Tibial nerve (tissue), 3 donors: ENCODE results near the gene CDC14B.

Experiments
- POLR2A ChIP-seq, 2 donors: fragments of 450-650 bp; IDR thresholded peaks; one replicate each; pipeline ENCODE4 v1.6.1; 2017; ENCODE audit warnings: antibody characterized with exemption in 2 of 2, mild to moderate bottlenecking in 2 of 2, moderate library complexity in 2 of 2
- TF ChIP-seq, protein P1 (sequence below), 5 experiments: fragments of 200-600 bp in 3 of 5; fragments of 450-650 bp in 2 of 5; sonication (generic) in 3 of 5; IDR thresholded peaks; one replicate each; pipeline ENCODE4 v1.5.1; 2016 to 2019; ENCODE audit warnings: antibody characterized with exemption in 5 of 5, mild to moderate bottlenecking in 3 of 5, moderate library complexity in 2 of 5

DNA sequence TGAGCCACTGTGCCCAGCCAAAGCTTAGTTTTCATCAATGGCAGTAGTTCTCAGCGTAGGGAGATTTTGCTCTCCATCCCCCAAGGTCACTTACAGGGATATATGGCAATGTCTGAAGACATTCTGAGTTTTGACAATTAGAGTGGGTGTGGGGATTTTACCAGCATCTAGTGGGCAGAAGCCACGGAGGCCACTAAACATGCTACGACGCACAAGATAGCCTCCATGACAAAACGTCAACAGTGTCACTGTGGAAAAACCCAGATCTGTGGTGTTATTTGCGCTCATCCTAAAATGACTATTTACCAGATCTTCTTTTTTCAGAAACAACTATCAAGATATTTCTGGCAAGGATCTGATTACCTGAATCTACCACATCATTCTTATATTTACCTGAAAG is 68.2 kb downstream of the CDC14B start:
- TF ChIP-seq, protein P1, sequence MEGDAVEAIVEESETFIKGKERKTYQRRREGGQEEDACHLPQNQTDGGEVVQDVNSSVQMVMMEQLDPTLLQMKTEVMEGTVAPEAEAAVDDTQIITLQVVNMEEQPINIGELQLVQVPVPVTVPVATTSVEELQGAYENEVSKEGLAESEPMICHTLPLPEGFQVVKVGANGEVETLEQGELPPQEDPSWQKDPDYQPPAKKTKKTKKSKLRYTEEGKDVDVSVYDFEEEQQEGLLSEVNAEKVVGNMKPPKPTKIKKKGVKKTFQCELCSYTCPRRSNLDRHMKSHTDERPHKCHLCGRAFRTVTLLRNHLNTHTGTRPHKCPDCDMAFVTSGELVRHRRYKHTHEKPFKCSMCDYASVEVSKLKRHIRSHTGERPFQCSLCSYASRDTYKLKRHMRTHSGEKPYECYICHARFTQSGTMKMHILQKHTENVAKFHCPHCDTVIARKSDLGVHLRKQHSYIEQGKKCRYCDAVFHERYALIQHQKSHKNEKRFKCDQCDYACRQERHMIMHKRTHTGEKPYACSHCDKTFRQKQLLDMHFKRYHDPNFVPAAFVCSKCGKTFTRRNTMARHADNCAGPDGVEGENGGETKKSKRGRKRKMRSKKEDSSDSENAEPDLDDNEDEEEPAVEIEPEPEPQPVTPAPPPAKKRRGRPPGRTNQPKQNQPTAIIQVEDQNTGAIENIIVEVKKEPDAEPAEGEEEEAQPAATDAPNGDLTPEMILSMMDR (IDR thresholded peaks at IDR 0.05) = no peak
- no peak for TF ChIP-seq POLR2A (IDR thresholded peaks at IDR 0.05)
